ENCODE measurements around the gene SLC8A2. TPM values are rescaled to one million over a fixed set of nuclear protein-coding genes. Genes with fewer than 3 reads are reported as not detected.

The SLC8A2 gene
- total and polyA plus RNA-seq, 2 of the 4 experiments (the other 2 are of a cell fraction) = 0.05 TPM; not detected in 1

DNA sequence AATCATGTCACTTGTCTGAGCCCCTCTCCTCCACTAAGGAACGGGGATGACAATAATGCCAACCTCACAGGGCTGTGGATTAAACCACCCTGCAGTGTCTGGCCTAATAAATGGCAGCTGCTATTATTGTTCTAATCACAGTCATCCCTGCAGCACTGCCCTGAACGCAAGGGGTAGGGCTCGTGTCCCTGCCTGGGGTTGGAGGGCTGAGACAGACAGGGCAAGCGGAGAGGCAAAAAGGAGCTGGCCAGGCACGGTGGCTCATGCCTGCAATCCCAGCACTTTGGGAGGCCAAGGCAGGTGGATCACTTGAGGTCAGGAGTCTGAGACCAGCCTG lies 22.5 kb upstream of the SLC8A2 start:
- POLR2A ChIA-PET (ENCODE audit: unreplicated experiment) = no interaction called here
- no TSS peak for BruUV-seq (replicated peaks)
- Histone ChIP-seq H4K91ac (ENCODE audit: insufficient read depth, low read depth, low read length) (no peak overlapping the region), H3K18ac (ENCODE audit: low read depth, low read length) (no peak overlapping the region), H2AK9ac (replicated peaks; ENCODE audit: low read depth, low read length, poor library complexity) (no peak overlapping the region), H4K8ac (ENCODE audit: low read depth in 2 of 2, low read length in 2 of 2) (no peak overlapping the region), H3K9me3 (ENCODE audit: control insufficient read depth, insufficient read depth, low read length) (no peaks in the 10 kb centered on the region), H3K4me1 (ENCODE audit: control insufficient read depth, insufficient read depth, low read length) (no peaks in the 10 kb centered on the region), H3K36me3 (ENCODE audit: control insufficient read depth, insufficient read depth, low read length) (peaks cover 60% of the 10 kb centered on the region), H4K20me1 (ENCODE audit: insufficient read depth, low read length) (peaks cover 21% of the 10 kb centered on the region), H2BK120ac (ENCODE audit: low read depth, low read length) (no peak overlapping the region), H4K5ac (ENCODE audit: low read depth, low read length) (no peak overlapping the region), H3K9ac (ENCODE audit: low read depth, low read length) (no peak overlapping the region), H3K27ac (ENCODE audit: insufficient read depth, low read length) (no peak overlapping the region), H3K56ac (ENCODE audit: extremely low read depth, insufficient read depth, low read length) (no peak overlapping the region), H3K27me3 (ENCODE audit: control insufficient read depth, insufficient read depth, low read length) (no peaks in the 10 kb centered on the region), H2AFZ (replicated peaks; ENCODE audit: low read length, poor library complexity) (no peak overlapping the region), H3K23ac (ENCODE audit: low read depth, low read length) (no peak overlapping the region), H2BK15ac (ENCODE audit: low read depth, low read length) (no peak overlapping the region), H3K14ac (replicated peaks; ENCODE audit: low read depth, low read length) (no peak overlapping the region), H2BK20ac (ENCODE audit: low read depth, low read length) (no peak overlapping the region), H2AK5ac (ENCODE audit: low read depth, low read length) (no peak overlapping the region), H3K9me1 (ENCODE audit: insufficient read depth, low read length) (peaks cover 9% of the 10 kb centered on the region; the same call in 1 of the 2 replicates), H3K4me3 (ENCODE audit: insufficient read depth, low read depth, low read length) (no peak overlapping the region), H3K4me2 (ENCODE audit: low read depth, low read length) (no peak overlapping the region), H3K4ac (ENCODE audit: low read depth, low read length) (no peak overlapping the region), H3K79me1 (ENCODE audit: low read depth in 1 of 2, low read length in 2 of 2) (peaks cover 0 to 15% of the 10 kb centered on the region in 2 experiments; a peak in 3 of 4 replicates), H2BK5ac (ENCODE audit: low read depth, low read length, poor library complexity, severe bottlenecking) (no peak overlapping the region)
- CTCF ChIA-PET = no interaction called here
- intact Hi-C loops (cut with micrococcal nuclease) (no loop called here), in situ Hi-C loops (cut with MboI; ENCODE audit: low sequenced_read_pairs) (no loop called here), dilution Hi-C loops (cut with HindIII; ENCODE audit: low sequenced_read_pairs, unreplicated experiment) (no loop called here)
- no peak for ATAC-seq (ENCODE audit: low read depth)
- no CpG with 5 or more reads among the region's 5 CpGs for WGBS, 2 experiments (ENCODE audit: extremely low coverage in 2 of 2, insufficient read length in 1 of 2)
- TF ChIP-seq FOS (IDR thresholded peaks at IDR 0.05; ENCODE audit: low read depth, low read length) (no peak), CHD1 (IDR thresholded peaks at IDR 0.05; ENCODE audit: low read depth, low read length) (no peak), RAD21 (IDR thresholded peaks at IDR 0.05; ENCODE audit: low read length) (no peak), RFX5 (IDR thresholded peaks at IDR 0.05; ENCODE audit: low read depth, low read length) (no peak), NFE2L2 (IDR thresholded peaks at IDR 0.05; ENCODE audit: low read depth, low read length) (no peak)
- TF ChIP-seq, protein P1, sequence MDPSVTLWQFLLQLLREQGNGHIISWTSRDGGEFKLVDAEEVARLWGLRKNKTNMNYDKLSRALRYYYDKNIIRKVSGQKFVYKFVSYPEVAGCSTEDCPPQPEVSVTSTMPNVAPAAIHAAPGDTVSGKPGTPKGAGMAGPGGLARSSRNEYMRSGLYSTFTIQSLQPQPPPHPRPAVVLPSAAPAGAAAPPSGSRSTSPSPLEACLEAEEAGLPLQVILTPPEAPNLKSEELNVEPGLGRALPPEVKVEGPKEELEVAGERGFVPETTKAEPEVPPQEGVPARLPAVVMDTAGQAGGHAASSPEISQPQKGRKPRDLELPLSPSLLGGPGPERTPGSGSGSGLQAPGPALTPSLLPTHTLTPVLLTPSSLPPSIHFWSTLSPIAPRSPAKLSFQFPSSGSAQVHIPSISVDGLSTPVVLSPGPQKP (IDR thresholded peaks at IDR 0.05; ENCODE audit: borderline replicate concordance, low read depth, low read length) = no peak
- DNase-seq = no peak

Measured in IMR-90 (cell line).